Ovary (tissue), 9 donors: ENCODE measurements around the gene FOXO6. TPM values are rescaled to one million over a fixed set of nuclear protein-coding genes. Genes with fewer than 3 reads are reported as not detected.

Experiments
- DNase-seq, 5 donors: peaks; one replicate each; pipeline ENCODE4 v3.0.0-alpha.2; 2019 to 2020
- H3K27ac ChIP-seq, 2 donors: fragments of 200-600 bp; one replicate each; pipeline versions ENCODE4 v1.5.1 to v1.8.0; 2019 to 2022
- H3K27me3 ChIP-seq: fragments of 200-600 bp; one replicate; pipeline ENCODE4 v1.8.0; 2022
- H3K36me3 ChIP-seq: fragments of 200-600 bp; sonication (generic); one replicate; pipeline ENCODE4 v1.5.1; 2019
- H3K4me1 ChIP-seq: one replicate; pipeline ENCODE4 v1.8.1; 2013; ENCODE audit warnings: mild to moderate bottlenecking, moderate library complexity; ENCODE audit not compliant: insufficient read depth
- H3K4me3 ChIP-seq: fragments of 200-600 bp; sonication (generic); one replicate; pipeline ENCODE4 v1.5.1; 2017
- H3K9me3 ChIP-seq, 2 donors: fragments of 200-600 bp in 1 of 2; sonication (generic) in 1 of 2; one replicate each; pipeline versions ENCODE4 v1.5.1 to v1.8.1; 2013 to 2019; ENCODE audit warnings: mild to moderate bottlenecking in 1 of 2, moderate library complexity in 1 of 2
- EP300 ChIP-seq: sonication (generic); formaldehyde crosslinking; IDR thresholded peaks from one replicate; pipeline ENCODE4 v1.6.1; 2017; ENCODE audit warnings: antibody characterized with exemption
- POLR2A ChIP-seq: fragments of 450-650 bp; IDR thresholded peaks from one replicate; pipeline ENCODE4 v1.6.1; 2017; ENCODE audit warnings: antibody characterized with exemption, mild to moderate bottlenecking, moderate library complexity
- WGBS, 3 donors: extraction: QIAGEN DNeasy Blood & Tissue Kit in 1 of 3; methylation state at CpG; one replicate each; pipeline versions ENCODE4 v1.1.5 to v1.1.7; 2013 to 2017; 5-methylcytosine and 5-hydroxymethylcytosine counted together
- intact Hi-C, 4 donors: fragments of 100-400 bp; cut with DNase I; formaldehyde crosslinking; loops; one replicate each; pipeline versions ENCODE4 v1.11.0 to v1.15.1; 2022 to 2023
- polyA plus RNA-seq, 2 donors: library from polyadenylated mRNA; stranded (reverse); fragments of 200-250 nt in 1 of 2; fragments of 350-450 nt in 1 of 2; fragmentation: Illumina TruSeq in 1 of 2; extraction: RNeasy Lipid Tissue Mini Kit (QIAGEN cat#74804) in 1 of 2; gene quantifications; one replicate each; pipeline ENCODE4 v1.2.3, GENCODE V29; 2013 to 2014
- total RNA-seq, 7 donors: library from RNA; depleted of rRNA in 2 of 7; stranded (reverse); fragments of >200 nt in 2 of 7; fragmentation: NEBNext Ultra II Directional in 3 of 7; extraction: Animal tissue kit (Norgen Biotek cat#: 25700) in 3 of 7; gene quantifications; one replicate each; pipeline versions ENCODE4 v1.1.0 to v1.2.4, GENCODE V29; 2016 to 2023
- TF ChIP-seq, protein P1 (sequence below), 3 donors: fragments of 450-650 bp in 2 of 3; fragments of 200-600 bp in 1 of 3; IDR thresholded peaks; one replicate each; pipeline versions ENCODE4 v1.5.1 to v1.8.0; 2016 to 2022; ENCODE audit warnings: antibody characterized with exemption in 3 of 3, mild to moderate bottlenecking in 1 of 3
- donor health status: DM: no; HTN: no; CAD: no; lungs with moderate emphysema.
- donor health status: DM: no; HTN: no; CAD: no.
- donor health status: Bipolar disorder and iron deficiency.
- donor health status: DM: yes; HTN: yes; CAD: no.
- donor health status: DM: no; HTN: no; CAD: no.
- donor health status: DM: yes; HTN: yes; CAD: no.

The FOXO6 gene
- total and polyA plus RNA-seq, 9 donors = 0.90 to 18.9 (median 6.1) TPM

DNA sequence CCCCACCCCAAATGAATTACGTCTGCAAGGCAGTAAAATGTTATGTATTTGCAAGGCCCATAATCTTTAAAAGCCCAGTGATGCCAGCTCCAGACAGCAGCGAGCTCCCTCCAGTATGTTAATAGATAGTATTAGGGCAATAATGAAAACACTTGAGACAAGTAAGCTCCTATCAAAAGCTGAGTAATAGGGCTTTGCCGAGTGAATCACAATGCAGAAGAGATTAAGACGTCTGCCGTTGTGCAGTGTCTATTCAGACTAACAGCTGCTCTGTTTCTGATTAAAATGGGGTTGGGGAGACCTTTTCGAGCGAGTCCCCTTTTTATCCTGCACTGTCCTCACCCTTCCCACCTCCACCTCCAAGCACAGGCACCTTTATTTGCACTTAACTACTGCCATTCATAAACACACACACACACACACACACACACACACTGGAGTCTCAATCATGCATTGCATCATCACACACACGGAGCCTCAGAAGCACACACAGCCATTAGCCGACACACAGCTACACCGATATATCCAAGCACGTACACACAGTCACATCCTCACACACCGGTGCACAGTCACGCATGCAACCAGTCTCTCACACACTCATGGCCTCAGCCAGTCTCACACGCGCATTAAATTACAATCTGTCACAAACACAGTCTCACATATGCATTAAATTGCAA, 46.0 kb upstream of the FOXO6 start:
- intact Hi-C loops = no loop called here
- TF ChIP-seq, protein P1, sequence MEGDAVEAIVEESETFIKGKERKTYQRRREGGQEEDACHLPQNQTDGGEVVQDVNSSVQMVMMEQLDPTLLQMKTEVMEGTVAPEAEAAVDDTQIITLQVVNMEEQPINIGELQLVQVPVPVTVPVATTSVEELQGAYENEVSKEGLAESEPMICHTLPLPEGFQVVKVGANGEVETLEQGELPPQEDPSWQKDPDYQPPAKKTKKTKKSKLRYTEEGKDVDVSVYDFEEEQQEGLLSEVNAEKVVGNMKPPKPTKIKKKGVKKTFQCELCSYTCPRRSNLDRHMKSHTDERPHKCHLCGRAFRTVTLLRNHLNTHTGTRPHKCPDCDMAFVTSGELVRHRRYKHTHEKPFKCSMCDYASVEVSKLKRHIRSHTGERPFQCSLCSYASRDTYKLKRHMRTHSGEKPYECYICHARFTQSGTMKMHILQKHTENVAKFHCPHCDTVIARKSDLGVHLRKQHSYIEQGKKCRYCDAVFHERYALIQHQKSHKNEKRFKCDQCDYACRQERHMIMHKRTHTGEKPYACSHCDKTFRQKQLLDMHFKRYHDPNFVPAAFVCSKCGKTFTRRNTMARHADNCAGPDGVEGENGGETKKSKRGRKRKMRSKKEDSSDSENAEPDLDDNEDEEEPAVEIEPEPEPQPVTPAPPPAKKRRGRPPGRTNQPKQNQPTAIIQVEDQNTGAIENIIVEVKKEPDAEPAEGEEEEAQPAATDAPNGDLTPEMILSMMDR (IDR thresholded peaks at IDR 0.05) = no peak
- no peak for TF ChIP-seq POLR2A
- no peak for TF ChIP-seq EP300
- no peak for DNase-seq
- 49 to 65% (median 49%) methylated on average over 15 of the region's 15 CpGs for WGBS, 3 donors
- Histone ChIP-seq H3K9me3 (no peaks in the 10 kb centered on the region), H3K4me3 (no peak overlapping the region), H3K27ac (no peak overlapping the region), H3K36me3 (no peaks in the 10 kb centered on the region), H3K27me3 (no peaks in the 10 kb centered on the region), H3K4me1 (peaks cover 14% of the 10 kb centered on the region)

DNA sequence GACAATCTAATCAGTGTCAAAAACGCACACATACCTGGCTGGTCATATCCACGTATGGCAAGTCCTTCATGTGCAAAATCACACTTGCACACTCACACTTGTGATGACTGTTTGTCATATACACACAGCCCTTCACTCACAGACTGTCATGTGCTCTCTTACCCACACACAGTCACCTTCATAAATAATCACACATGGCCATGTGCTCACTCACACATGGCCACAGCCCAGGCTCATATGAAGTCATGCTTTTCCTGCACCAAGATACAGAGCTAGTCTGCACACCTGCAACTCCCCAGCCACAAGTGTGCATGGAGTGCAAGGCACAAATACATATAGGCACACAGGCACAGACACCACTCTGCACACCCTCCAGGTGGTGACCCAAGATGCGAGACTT, 45.4 kb upstream of the FOXO6 start:
- Histone ChIP-seq H3K36me3 (no peaks in the 10 kb centered on the region), H3K4me3 (no peak overlapping the region), H3K27ac (no peak overlapping the region), H3K27me3 (no peaks in the 10 kb centered on the region), H3K9me3 (no peaks in the 10 kb centered on the region), H3K4me1 (peaks cover 17% of the 10 kb centered on the region)
- WGBS, 3 donors = 90 to 97% (median 96%) methylated on average over 3 of the region's 3 CpGs
- no peak for DNase-seq
- intact Hi-C loops = no loop called here
- TF ChIP-seq POLR2A (no peak), EP300 (no peak)
- TF ChIP-seq, protein P1 (IDR thresholded peaks at IDR 0.05) = no peak

DNA sequence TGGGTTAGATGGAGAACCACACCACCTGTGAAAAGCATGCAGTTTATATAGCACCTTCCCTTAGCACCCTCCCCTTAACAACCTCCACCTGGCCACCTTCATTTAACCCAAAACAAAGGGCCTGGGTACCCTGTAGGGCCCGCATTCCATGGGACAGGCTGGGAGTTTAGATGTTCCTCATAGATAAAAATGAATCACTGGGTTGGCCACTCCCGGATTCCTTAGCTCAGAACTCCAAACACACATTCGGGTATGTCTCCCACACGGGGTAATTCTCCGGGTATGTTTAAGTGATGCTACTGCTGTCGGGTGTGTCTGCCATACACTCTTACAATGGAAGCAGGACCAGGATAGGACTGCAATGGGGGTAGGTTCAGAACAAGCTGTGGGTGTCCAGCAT, 43.9 kb upstream of the FOXO6 start:
- intact Hi-C loops = no loop called here
- no peak overlapping the region for H3K27ac ChIP-seq

DNA sequence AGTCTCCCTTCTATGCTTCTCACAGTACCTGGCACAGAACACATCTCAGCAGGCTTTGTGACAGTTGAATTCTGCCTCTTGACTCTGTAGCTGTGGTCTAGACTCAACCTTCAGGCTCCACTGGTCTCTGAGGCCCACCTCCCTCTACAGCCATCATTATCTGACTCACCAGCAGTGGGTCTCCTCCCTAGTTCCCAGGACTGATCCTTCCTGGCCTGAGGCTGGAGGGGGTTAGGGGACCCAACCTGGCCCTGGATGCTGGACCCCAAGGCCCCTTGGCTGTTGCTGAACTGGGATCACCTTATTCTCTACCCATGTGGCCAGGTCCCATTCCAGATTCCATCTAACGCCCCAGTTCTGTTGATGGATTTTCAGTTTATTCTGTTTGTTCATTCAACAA, 43.1 kb upstream of the FOXO6 start:
- Histone ChIP-seq H3K36me3 (no peaks in the 10 kb centered on the region), H3K4me1 (peaks cover 17% of the 10 kb centered on the region), H3K4me3 (no peak overlapping the region), H3K9me3 (no peaks in the 10 kb centered on the region), H3K27me3 (no peaks in the 10 kb centered on the region), H3K27ac (no peak overlapping the region)
- WGBS, 3 donors = 92 to 100% (median 98%) methylated on average over 1 of the region's 1 CpG
- intact Hi-C loops = no loop called here
- TF ChIP-seq EP300 (no peak), POLR2A (no peak)
- TF ChIP-seq, protein P1 (IDR thresholded peaks at IDR 0.05) = no peak
- no peak for DNase-seq

More for the DNA sequence above, 43.9 kb upstream of the FOXO6 start:
- Histone ChIP-seq H3K36me3 (no peaks in the 10 kb centered on the region), H3K9me3 (no peaks in the 10 kb centered on the region), H3K4me1 (peaks cover 17% of the 10 kb centered on the region), H3K27me3 (no peaks in the 10 kb centered on the region), H3K4me3 (no peak overlapping the region)
- WGBS, 3 donors = 84 to 96% (median 90%) methylated on average over 6 of the region's 6 CpGs
- DNase-seq = no peak
- no peak for TF ChIP-seq POLR2A
- TF ChIP-seq, protein P1 (IDR thresholded peaks at IDR 0.05) = no peak
- TF ChIP-seq EP300 = no peak
